Measurements from ENCODE around the gene GVQW3.

GVQW3 gene

GRCh38 chr11:76395296-76395695 is 14.2 kb downstream of the GVQW3 start:
- TF ChIP-seq FOXP2 (optimal IDR thresholded peaks at IDR 0.05; ENCODE audit: borderline replicate concordance, extremely low read depth, extremely low read length, insufficient read depth) (no peak), TAF1 (IDR thresholded peaks at IDR 0.05; ENCODE audit: borderline replicate concordance, insufficient read depth, low read length) (no peak), REST (IDR thresholded peaks at IDR 0.05; ENCODE audit: insufficient read depth in 1 of 2, low read depth in 2 of 2, low read length in 2 of 2) (no peak), POLR2AphosphoS5 (IDR thresholded peaks at IDR 0.05; ENCODE audit: low read depth, low read length) (no peak), SIN3A (IDR thresholded peaks at IDR 0.05; ENCODE audit: borderline replicate concordance, insufficient read depth, low read length) (no peak)

- no peak for TF ChIP-seq REST (IDR thresholded peaks at IDR 0.05; ENCODE audit: insufficient read depth in 1 of 2, low read depth in 2 of 2, low read length in 2 of 2)
- TF ChIP-seq SIN3A (IDR thresholded peaks at IDR 0.05; ENCODE audit: borderline replicate concordance, insufficient read depth, low read length) = no peak
- TF ChIP-seq FOXP2 (optimal IDR thresholded peaks at IDR 0.05; ENCODE audit: borderline replicate concordance, extremely low read depth, extremely low read length, insufficient read depth) = no peak
- no peak for TF ChIP-seq POLR2AphosphoS5 (IDR thresholded peaks at IDR 0.05; ENCODE audit: low read depth, low read length)
- no peak for TF ChIP-seq TAF1 (IDR thresholded peaks at IDR 0.05; ENCODE audit: borderline replicate concordance, insufficient read depth, low read length)
Observed at GRCh38 chr11:76397383-76397782, 16.3 kb downstream of the GVQW3 start.

DNA sequence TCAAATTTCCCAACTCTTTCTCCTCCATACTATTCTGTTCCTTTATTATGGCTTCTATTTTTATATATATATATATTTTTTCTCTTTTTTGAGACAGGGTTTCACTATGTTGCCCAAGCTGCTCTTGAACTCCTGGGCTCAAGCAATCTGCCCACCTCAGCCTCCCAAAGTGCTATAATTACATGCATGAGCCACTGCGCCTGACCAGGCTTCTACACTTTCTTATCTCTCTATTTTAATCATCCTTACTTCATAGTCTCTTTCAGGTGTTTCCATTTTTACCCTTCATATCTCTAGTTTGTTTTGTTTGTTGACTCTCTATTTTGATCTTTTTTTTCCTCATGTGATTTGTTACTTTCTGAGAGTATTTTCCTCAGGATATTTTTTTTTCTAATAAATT is 19.8 kb downstream of the GVQW3 start:
- TF ChIP-seq FOXP2 (optimal IDR thresholded peaks at IDR 0.05; ENCODE audit: borderline replicate concordance, extremely low read depth, extremely low read length, insufficient read depth) (no peak), SIN3A (IDR thresholded peaks at IDR 0.05; ENCODE audit: borderline replicate concordance, insufficient read depth, low read length) (no peak), POLR2AphosphoS5 (IDR thresholded peaks at IDR 0.05; ENCODE audit: low read depth, low read length) (no peak), TAF1 (IDR thresholded peaks at IDR 0.05; ENCODE audit: borderline replicate concordance, insufficient read depth, low read length) (no peak), REST (IDR thresholded peaks at IDR 0.05; ENCODE audit: insufficient read depth in 1 of 2, low read depth in 2 of 2, low read length in 2 of 2) (no peak)

DNA sequence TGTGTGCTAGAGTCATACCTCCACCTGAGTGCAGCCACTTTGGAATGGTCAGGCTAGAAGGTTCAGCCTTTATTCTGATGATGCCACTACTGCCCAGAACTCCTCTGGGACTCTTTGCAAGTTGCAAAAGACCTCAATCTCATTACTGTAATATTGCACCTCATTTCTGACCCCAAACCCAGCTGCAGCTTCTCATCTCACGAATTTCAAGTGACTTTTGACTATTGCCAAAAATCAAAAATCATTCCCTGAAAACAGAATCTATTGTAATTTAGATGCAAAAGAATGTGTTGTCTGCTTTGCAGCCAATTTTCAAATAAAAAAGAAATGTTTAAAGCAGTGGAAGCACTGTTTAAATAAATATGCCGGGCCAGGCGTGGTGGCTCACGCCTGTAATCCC is 25.2 kb downstream of the GVQW3 start:
- no peak for TF ChIP-seq TAF1 (IDR thresholded peaks at IDR 0.05; ENCODE audit: borderline replicate concordance, insufficient read depth, low read length)
- TF ChIP-seq SIN3A (IDR thresholded peaks at IDR 0.05; ENCODE audit: borderline replicate concordance, insufficient read depth, low read length) = no peak
- no peak for TF ChIP-seq POLR2AphosphoS5 (IDR thresholded peaks at IDR 0.05; ENCODE audit: low read depth, low read length)
- TF ChIP-seq FOXP2 (optimal IDR thresholded peaks at IDR 0.05; ENCODE audit: borderline replicate concordance, extremely low read depth, extremely low read length, insufficient read depth) = no peak
- no peak for TF ChIP-seq REST (IDR thresholded peaks at IDR 0.05; ENCODE audit: insufficient read depth in 1 of 2, low read depth in 2 of 2, low read length in 2 of 2)

Measured in PFSK-1 (cell line).